ENCODE data around the gene KIF1A. TPM values are rescaled to one million over a fixed set of nuclear protein-coding genes. Genes with fewer than 3 reads are reported as not detected.

Gene KIF1A
- total RNA-seq, 1 experiment from 2014 or later = not detected

GRCh38 chr2:240722796-240723735 lies 97.0 kb downstream of the KIF1A start:
- peaks cover 100% of the 10 kb centered on the region for H3K27me3 ChIP-seq (ENCODE audit: insufficient read depth, low read depth)
- TF ChIP-seq EZH2 (IDR thresholded peaks at IDR 0.05; ENCODE audit: low read depth) = no peak
- no peak for TF ChIP-seq CTCF (conservative IDR thresholded peaks at IDR 0.05)
- H3K4me1 ChIP-seq (replicated peaks; ENCODE audit: insufficient read depth) = no peaks in the 10 kb centered on the region
- H3K79me2 ChIP-seq (ENCODE audit: low read depth) = no peaks in the 10 kb centered on the region
- no peak overlapping the region for H3K4me2 ChIP-seq
- DNase-seq = no peak
- no peaks in the 10 kb centered on the region for H3K36me3 ChIP-seq (ENCODE audit: low read depth)
- H4K20me1 ChIP-seq (ENCODE audit: insufficient read depth) = peaks cover 4% of the 10 kb centered on the region
- CTCF ChIA-PET = no interaction called here
- no TSS peak for BruUV-seq (replicated peaks)
- H3K9me3 ChIP-seq (ENCODE audit: insufficient read depth, low read depth) = no peaks in the 10 kb centered on the region
- POLR2A ChIA-PET (ENCODE audit: unreplicated experiment) = no interaction called here
- no peak overlapping the region for H3K27ac ChIP-seq
- no peak overlapping the region for H3K4me3 ChIP-seq
- H3F3A ChIP-seq (ENCODE audit: insufficient read depth, low read depth) = no peaks in the 10 kb centered on the region
- H3K9me2 ChIP-seq (ENCODE audit: insufficient read depth) = no peaks in the 10 kb centered on the region
- no peak overlapping the region for H2AFZ ChIP-seq
- intact Hi-C loops (cut with micrococcal nuclease; ENCODE audit: unreplicated experiment) = no loop called here

GRCh38 chr2:240722376-240722775 lies 97.6 kb downstream of the KIF1A start:
- no peak overlapping the region for H3K4me2 ChIP-seq
- intact Hi-C loops (cut with micrococcal nuclease; ENCODE audit: unreplicated experiment) = no loop called here
- DNase-seq = no peak
- BruUV-seq (replicated peaks) = no TSS peak
- no peak overlapping the region for H3K27ac ChIP-seq
- peaks cover 100% of the 10 kb centered on the region for H3K27me3 ChIP-seq (ENCODE audit: insufficient read depth, low read depth)
- H3K4me3 ChIP-seq = no peak overlapping the region
- POLR2A ChIA-PET (ENCODE audit: unreplicated experiment) = no interaction called here
- no peaks in the 10 kb centered on the region for H3K9me2 ChIP-seq (ENCODE audit: insufficient read depth)
- H4K20me1 ChIP-seq (ENCODE audit: insufficient read depth) = peaks cover 6% of the 10 kb centered on the region
- no peaks in the 10 kb centered on the region for H3F3A ChIP-seq (ENCODE audit: insufficient read depth, low read depth)
- H3K4me1 ChIP-seq (replicated peaks; ENCODE audit: insufficient read depth) = no peaks in the 10 kb centered on the region
- no peak for TF ChIP-seq CTCF (conservative IDR thresholded peaks at IDR 0.05)
- TF ChIP-seq EZH2 (IDR thresholded peaks at IDR 0.05; ENCODE audit: low read depth) = no peak
- H3K79me2 ChIP-seq (ENCODE audit: low read depth) = no peaks in the 10 kb centered on the region
- CTCF ChIA-PET = no interaction called here
- no peaks in the 10 kb centered on the region for H3K9me3 ChIP-seq (ENCODE audit: insufficient read depth, low read depth)
- no peaks in the 10 kb centered on the region for H3K36me3 ChIP-seq (ENCODE audit: low read depth)
- no peak overlapping the region for H2AFZ ChIP-seq

GRCh38 chr2:240721596-240722180 lies 98.3 kb downstream of the KIF1A start:
- no TSS peak for BruUV-seq (replicated peaks)
- H3F3A ChIP-seq (ENCODE audit: insufficient read depth, low read depth) = no peaks in the 10 kb centered on the region
- peaks cover 6% of the 10 kb centered on the region for H4K20me1 ChIP-seq (ENCODE audit: insufficient read depth)
- no peaks in the 10 kb centered on the region for H3K36me3 ChIP-seq (ENCODE audit: low read depth)
- ChIA-PET CTCF (interaction anchor here (0.7 kb wide), 1 partner anchor 106 kb away, joined by 4 read pairs; no protein-coding TSS in a partner anchor), POLR2A (ENCODE audit: unreplicated experiment) (no interaction called here)
- no peak for TF ChIP-seq EZH2 (IDR thresholded peaks at IDR 0.05; ENCODE audit: low read depth)
- TF ChIP-seq CTCF (conservative IDR thresholded peaks at IDR 0.05) = no peak
- H3K4me1 ChIP-seq (replicated peaks; ENCODE audit: insufficient read depth) = no peaks in the 10 kb centered on the region
- no peak for DNase-seq
- no peaks in the 10 kb centered on the region for H3K9me3 ChIP-seq (ENCODE audit: insufficient read depth, low read depth)
- H3K27ac ChIP-seq = no peak overlapping the region
- no peaks in the 10 kb centered on the region for H3K79me2 ChIP-seq (ENCODE audit: low read depth)
- H3K27me3 ChIP-seq (ENCODE audit: insufficient read depth, low read depth) = peaks cover 100% of the 10 kb centered on the region
- intact Hi-C loops (cut with micrococcal nuclease; ENCODE audit: unreplicated experiment) = no loop called here
- H3K4me2 ChIP-seq = no peak overlapping the region
- no peak overlapping the region for H3K4me3 ChIP-seq
- no peak overlapping the region for H2AFZ ChIP-seq
- no peaks in the 10 kb centered on the region for H3K9me2 ChIP-seq (ENCODE audit: insufficient read depth)
